Breast epithelium (tissue), 3 donors: ENCODE measurements around the gene PRODH.

ENCODE experiments used
- CTCF ChIP-seq, 3 donors: fragments of 450-650 bp; IDR thresholded peaks; one replicate each; pipeline ENCODE4 v1.5.1; 2016 to 2017; ENCODE audit warnings: antibody characterized with exemption in 3 of 3, mild to moderate bottlenecking in 3 of 3, moderate library complexity in 3 of 3
- POLR2A ChIP-seq: fragments of 450-650 bp; IDR thresholded peaks from one replicate; pipeline ENCODE4 v1.6.1; 2016; ENCODE audit warnings: antibody characterized with exemption, mild to moderate bottlenecking, moderate library complexity
- POLR2AphosphoS5 ChIP-seq, 3 donors: sonication (generic); formaldehyde crosslinking; IDR thresholded peaks; one replicate each; pipeline ENCODE4 v1.6.1; 2017; ENCODE audit warnings: antibody characterized with exemption in 3 of 3

GRCh38 chr22:18952022-18952421 lies 15.9 kb upstream of the PRODH start:
- TF ChIP-seq CTCF (IDR thresholded peaks at IDR 0.05) (no peak), POLR2A (no peak), POLR2AphosphoS5 (IDR thresholded peaks at IDR 0.05) (no peak)
